GM10266 (cell line): ENCODE measurements around the gene CCR6.

Experiments
- DNase-seq: peaks from one replicate; pipeline ENCODE4 v3.0.0; 2012; ENCODE audit errors: extremely low spot score
- TF ChIP-seq, protein P1 (sequence below): IDR thresholded peaks from 2 replicates; pipeline ENCODE4 v1.5.1; 2012; ENCODE audit warnings: mild to moderate bottlenecking, low read depth; ENCODE audit not compliant: control insufficient read depth, insufficient read depth; ENCODE audit errors: missing control alignments

The CCR6 gene

DNA sequence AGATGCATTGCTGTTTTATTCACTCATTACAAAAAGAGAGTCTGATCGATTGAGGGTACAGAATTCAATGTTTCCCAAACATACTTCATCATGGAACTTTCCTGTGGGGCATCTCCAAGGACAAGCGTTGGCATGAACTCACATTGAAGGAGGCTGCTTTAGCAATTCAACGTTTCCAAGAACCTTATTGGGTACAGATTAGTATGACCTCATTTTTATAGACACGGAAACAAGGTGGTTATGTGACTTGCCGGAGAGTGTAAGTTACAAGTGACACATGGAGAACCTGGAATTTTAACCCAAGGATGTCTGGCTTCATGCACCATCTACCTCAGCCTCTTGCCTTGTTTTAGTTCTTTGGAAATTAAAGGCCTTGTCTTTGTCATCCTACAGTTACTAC is 26.1 kb downstream of the CCR6 start:
- TF ChIP-seq, protein P1, sequence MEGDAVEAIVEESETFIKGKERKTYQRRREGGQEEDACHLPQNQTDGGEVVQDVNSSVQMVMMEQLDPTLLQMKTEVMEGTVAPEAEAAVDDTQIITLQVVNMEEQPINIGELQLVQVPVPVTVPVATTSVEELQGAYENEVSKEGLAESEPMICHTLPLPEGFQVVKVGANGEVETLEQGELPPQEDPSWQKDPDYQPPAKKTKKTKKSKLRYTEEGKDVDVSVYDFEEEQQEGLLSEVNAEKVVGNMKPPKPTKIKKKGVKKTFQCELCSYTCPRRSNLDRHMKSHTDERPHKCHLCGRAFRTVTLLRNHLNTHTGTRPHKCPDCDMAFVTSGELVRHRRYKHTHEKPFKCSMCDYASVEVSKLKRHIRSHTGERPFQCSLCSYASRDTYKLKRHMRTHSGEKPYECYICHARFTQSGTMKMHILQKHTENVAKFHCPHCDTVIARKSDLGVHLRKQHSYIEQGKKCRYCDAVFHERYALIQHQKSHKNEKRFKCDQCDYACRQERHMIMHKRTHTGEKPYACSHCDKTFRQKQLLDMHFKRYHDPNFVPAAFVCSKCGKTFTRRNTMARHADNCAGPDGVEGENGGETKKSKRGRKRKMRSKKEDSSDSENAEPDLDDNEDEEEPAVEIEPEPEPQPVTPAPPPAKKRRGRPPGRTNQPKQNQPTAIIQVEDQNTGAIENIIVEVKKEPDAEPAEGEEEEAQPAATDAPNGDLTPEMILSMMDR, result no peak
- no peak for DNase-seq

DNA sequence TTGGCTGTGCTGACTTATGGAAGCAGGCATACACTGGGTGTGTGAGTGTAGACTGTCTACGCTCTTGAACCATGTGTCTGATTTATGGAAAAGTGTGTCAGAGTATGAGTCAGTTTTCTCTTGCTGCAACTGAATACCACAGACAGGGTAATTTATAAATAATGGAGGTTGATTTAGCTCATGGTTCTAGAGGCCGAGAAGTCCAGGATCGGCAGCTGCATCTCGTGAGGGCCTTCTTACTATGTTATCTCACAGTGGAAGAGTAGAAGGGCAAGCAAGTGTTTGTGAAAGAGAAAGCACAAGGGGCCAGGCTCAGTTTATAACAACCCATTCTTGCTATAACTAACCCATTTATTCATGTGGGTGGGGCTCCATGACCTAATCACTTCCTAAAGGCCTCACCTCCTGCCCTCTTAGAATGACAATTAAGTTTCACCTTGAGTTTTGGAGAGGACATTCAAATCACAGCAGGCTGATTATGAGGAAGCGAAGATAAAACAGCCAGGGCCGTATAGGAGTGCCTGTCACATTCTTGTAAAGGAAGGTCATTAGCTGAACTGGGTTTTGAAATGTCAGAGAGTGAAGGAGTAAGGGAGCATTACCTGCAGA is 28.1 kb downstream of the CCR6 start:
- TF ChIP-seq, protein P1, result no peak
- peak; percentile 68 for DNase-seq

DNA sequence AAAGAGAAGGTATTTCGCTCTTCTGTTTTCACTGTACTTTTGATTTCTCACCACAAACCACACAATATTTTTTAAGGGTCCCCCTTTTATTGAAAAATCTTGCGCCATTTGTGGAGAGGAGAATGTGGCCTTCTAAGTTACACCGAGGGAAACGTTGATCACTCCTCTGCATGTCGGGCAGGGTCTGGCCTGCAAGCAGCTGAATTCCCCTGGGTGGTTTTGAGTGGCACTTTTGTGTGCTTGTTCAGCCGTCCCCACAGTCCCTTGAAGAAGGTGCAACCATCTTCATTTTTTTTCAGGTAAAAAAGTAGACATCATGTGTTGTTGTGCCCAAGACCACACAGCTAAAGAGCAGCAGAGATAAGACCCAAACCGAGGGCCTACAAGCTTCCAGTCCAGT is 28.8 kb downstream of the CCR6 start:
- no peak for DNase-seq
- TF ChIP-seq, protein P1, result no peak

DNA sequence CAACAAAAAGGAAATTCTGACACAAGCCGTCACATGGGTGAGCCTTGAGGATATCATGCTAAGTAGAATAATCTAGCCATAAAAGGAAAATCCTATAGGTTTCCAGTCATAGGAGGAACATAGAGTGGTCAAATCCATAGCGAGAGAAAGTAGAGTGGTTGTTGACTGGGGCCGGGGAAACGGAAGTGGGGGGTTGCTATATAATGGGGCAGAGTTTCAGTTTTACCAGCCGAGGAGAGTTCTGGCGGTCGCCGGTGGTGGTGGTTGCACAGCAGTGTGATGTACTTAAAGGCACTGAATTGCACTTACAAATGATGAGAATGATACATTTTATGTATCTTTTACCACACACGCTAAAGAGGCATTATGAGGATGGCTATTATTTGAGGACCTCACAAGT is 30.0 kb downstream of the CCR6 start:
- TF ChIP-seq, protein P1, result no peak
- DNase-seq, result peak; percentile 47

DNA sequence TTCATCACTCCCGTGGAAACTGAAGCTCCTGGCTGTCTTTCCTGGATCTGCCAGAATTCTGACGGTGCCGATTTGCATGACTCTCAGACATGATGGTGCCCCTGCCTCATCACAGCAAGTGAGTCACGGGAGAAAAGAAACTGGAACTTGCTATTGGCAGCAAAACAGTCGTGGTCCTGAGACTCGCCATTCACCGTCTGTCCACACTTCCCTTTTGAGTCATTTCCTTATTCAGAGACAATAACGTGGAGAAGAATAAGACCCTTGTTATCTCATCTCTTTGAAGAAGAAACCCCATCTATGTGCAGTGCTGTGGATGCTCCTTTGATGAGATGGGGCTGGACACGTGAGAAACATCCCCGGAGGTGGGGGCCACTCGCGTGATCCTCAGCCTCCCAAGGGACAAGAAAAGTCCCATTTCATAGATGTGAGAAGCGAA is 30.6 kb downstream of the CCR6 start:
- DNase-seq, result peak; percentile 78
- TF ChIP-seq, protein P1, result no peak

DNA sequence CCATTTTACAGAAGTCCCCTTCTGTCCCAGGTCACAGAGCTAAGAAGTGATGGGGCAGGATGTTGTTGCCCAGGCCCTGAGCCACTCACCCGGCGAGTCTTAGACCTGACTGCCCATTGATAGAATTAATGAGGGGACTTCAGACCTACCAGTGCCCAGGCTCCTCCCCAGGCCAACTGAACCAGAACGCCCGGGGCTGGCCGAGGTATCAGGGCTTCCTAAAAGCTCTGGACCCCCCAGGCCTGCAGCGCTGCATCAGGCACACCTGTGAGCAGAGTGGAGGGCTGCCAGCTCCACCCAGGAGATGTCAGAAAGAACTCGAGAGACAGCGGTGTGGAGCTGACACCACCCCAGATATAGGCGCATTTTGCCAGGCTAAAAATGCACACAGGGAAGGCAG is 31.4 kb downstream of the CCR6 start:
- DNase-seq, result no peak
- TF ChIP-seq, protein P1, result no peak

DNA sequence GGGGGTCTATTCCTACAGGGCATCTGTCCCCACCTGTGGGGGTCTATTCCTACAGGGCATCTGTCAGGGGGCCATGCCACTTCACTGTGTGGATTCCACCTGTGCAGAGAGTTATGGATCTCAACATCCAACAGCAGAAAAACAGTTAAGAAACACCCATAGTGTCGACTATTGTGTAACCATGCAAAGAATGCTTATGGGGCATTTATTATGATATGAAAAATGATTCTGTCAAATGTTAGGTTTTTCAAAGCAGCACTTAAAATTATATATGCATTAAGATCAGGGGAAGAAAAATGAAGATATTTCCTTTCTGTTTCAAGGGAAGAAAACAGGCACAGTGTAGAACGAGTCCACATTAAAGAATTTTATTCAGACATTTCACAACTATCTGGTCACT is 32.0 kb downstream of the CCR6 start:
- TF ChIP-seq, protein P1, result no peak
- DNase-seq, result no peak
